ENCODE measurements around the gene TRMT2B. TPM values are rescaled to one million over a fixed set of nuclear protein-coding genes. Genes with fewer than 3 reads are reported as not detected.

The TRMT2B gene
- total RNA-seq, 2 experiments from 2014 or later: 27.9 to 28.0 TPM

DNA sequence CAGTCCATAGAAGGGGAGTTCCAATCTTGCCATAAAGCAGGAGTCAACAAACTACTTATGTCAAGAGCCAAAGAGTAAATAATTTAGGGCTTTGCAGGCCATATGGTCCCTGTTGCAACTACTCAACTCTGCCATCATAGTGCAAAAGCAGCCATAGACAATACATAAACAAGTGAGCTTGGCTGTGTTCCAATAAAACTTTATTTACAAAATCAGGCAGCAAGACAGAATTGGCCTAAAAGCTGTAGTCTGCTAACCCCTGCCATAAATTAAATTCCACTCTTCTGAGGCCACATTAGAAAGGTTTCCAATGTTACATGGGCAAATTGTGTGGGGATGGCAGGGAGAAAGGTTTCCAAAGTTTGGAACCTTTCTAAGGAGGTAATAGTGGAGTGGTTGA is 14.7 kb downstream of the TRMT2B start:
- DNase-seq (no peak), ATAC-seq (ENCODE audit: poor library complexity) (no peak)
- intact Hi-C loops (cut with DNase I, micrococcal nuclease): loop anchor here in 1 of 2 experiments (10.0 kb wide), 1 partner anchor 202 kb away; no protein-coding TSS in a partner anchor
- H3K27ac ChIP-seq (ENCODE audit: low read depth in 1 of 2, low read length in 2 of 2): no peak overlapping the region
- no peaks in the 10 kb centered on the region for H3K27me3 ChIP-seq (ENCODE audit: control insufficient read depth in 1 of 2, insufficient read depth in 2 of 2, low read length in 2 of 2)
- Mint-ChIP-seq H3K9me3 (no peaks in the 10 kb centered on the region), H3K4me1 (ENCODE audit: low read depth) (peaks cover 5% of the 10 kb centered on the region), H3K27me3 (no peaks in the 10 kb centered on the region), H3K36me3 (ENCODE audit: low read depth) (peaks cover 45% of the 10 kb centered on the region), H3K4me3 (no peak overlapping the region), H3K27ac (no peak overlapping the region)
- POLR2A ChIA-PET: no interaction called here
- TF ChIP-seq, protein P1, sequence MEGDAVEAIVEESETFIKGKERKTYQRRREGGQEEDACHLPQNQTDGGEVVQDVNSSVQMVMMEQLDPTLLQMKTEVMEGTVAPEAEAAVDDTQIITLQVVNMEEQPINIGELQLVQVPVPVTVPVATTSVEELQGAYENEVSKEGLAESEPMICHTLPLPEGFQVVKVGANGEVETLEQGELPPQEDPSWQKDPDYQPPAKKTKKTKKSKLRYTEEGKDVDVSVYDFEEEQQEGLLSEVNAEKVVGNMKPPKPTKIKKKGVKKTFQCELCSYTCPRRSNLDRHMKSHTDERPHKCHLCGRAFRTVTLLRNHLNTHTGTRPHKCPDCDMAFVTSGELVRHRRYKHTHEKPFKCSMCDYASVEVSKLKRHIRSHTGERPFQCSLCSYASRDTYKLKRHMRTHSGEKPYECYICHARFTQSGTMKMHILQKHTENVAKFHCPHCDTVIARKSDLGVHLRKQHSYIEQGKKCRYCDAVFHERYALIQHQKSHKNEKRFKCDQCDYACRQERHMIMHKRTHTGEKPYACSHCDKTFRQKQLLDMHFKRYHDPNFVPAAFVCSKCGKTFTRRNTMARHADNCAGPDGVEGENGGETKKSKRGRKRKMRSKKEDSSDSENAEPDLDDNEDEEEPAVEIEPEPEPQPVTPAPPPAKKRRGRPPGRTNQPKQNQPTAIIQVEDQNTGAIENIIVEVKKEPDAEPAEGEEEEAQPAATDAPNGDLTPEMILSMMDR (IDR thresholded peaks at IDR 0.05): no peak
- no peaks in the 10 kb centered on the region for H3K4me1 ChIP-seq (ENCODE audit: insufficient read depth, low read length)
- H3K9me3 ChIP-seq (ENCODE audit: control insufficient read depth in 1 of 2, insufficient read depth in 1 of 2, low read length in 2 of 2): no peaks in the 10 kb centered on the region
- H3K36me3 ChIP-seq (ENCODE audit: insufficient read depth, low read length): peaks cover 39% of the 10 kb centered on the region
- CTCF ChIA-PET: no interaction called here
- H3K4me3 ChIP-seq (ENCODE audit: low read length): no peak overlapping the region

GRCh38 chrX:101029665-101030064 is 22.2 kb downstream of the TRMT2B start:
- Mint-ChIP-seq H3K27me3 (no peaks in the 10 kb centered on the region), H3K4me1 (ENCODE audit: low read depth) (no peaks in the 10 kb centered on the region), H3K4me3 (no peak overlapping the region), H3K36me3 (ENCODE audit: low read depth) (peaks cover 47% of the 10 kb centered on the region), H3K27ac (no peak overlapping the region), H3K9me3 (no peaks in the 10 kb centered on the region)
- ATAC-seq (ENCODE audit: poor library complexity) (no peak), DNase-seq (no peak)
- H3K4me3 ChIP-seq (ENCODE audit: low read length): no peak overlapping the region
- no peaks in the 10 kb centered on the region for H3K9me3 ChIP-seq (ENCODE audit: control insufficient read depth in 1 of 2, insufficient read depth in 1 of 2, low read length in 2 of 2)
- no peaks in the 10 kb centered on the region for H3K27me3 ChIP-seq (ENCODE audit: control insufficient read depth in 1 of 2, insufficient read depth in 2 of 2, low read length in 2 of 2)
- CTCF ChIA-PET: no interaction called here
- no peak overlapping the region for H3K27ac ChIP-seq (ENCODE audit: low read depth in 1 of 2, low read length in 2 of 2)
- intact Hi-C loops (cut with DNase I, micrococcal nuclease): loop anchor here in 1 of 2 experiments (10.0 kb wide), 1 partner anchor 195 kb away; no protein-coding TSS in a partner anchor
- POLR2A ChIA-PET: no interaction called here
- TF ChIP-seq, protein P1 (IDR thresholded peaks at IDR 0.05): no peak
- H3K36me3 ChIP-seq (ENCODE audit: insufficient read depth, low read length): peaks cover 21% of the 10 kb centered on the region
- no peaks in the 10 kb centered on the region for H3K4me1 ChIP-seq (ENCODE audit: insufficient read depth, low read length)

- ATAC-seq (ENCODE audit: poor library complexity): no peak
- Histone ChIP-seq H3K27me3 (ENCODE audit: control insufficient read depth in 1 of 2, insufficient read depth in 2 of 2, low read length in 2 of 2) (no peaks in the 10 kb centered on the region), H3K4me1 (ENCODE audit: insufficient read depth, low read length) (no peaks in the 10 kb centered on the region), H3K27ac (ENCODE audit: low read depth in 1 of 2, low read length in 2 of 2) (no peak overlapping the region), H3K4me3 (ENCODE audit: low read length) (no peak overlapping the region), H3K36me3 (ENCODE audit: insufficient read depth, low read length) (peaks cover 24% of the 10 kb centered on the region), H3K9me3 (ENCODE audit: control insufficient read depth in 1 of 2, insufficient read depth in 1 of 2, low read length in 2 of 2) (no peaks in the 10 kb centered on the region)
- Mint-ChIP-seq H3K4me3 (no peak overlapping the region), H3K36me3 (ENCODE audit: low read depth) (peaks cover 49% of the 10 kb centered on the region), H3K27ac (no peak overlapping the region), H3K9me3 (no peaks in the 10 kb centered on the region), H3K27me3 (no peaks in the 10 kb centered on the region), H3K4me1 (ENCODE audit: low read depth) (no peaks in the 10 kb centered on the region)
- TF ChIP-seq, protein P1 (IDR thresholded peaks at IDR 0.05): no peak
- intact Hi-C loops (cut with DNase I, micrococcal nuclease): no loop called here
- CTCF ChIA-PET: no interaction called here
- POLR2A ChIA-PET: no interaction called here
- DNase-seq: no peak
Observed at GRCh38 chrX:101028562-101028961, 23.3 kb downstream of the TRMT2B start.

All from CD4-positive, alpha-beta T cell (primary cell).